Caco-2 (cell line): ENCODE measurements around the gene ZNF761. TPM values are rescaled to one million over a fixed set of nuclear protein-coding genes. Genes with fewer than 3 reads are reported as not detected.
A peak's percentile ranks its signal among the peaks of the same experiment; 100 is the strongest.

Source experiments
- BruUV-seq: library from RNA; stranded (reverse); fragments of 400-500 nt; replicated peaks from 2 replicates; lab custom pipeline; 2021; lab: Mats Ljungman, UMichigan
- CTCF ChIA-PET: fragments of 300-600 bp; sonication (Branson Sonifier 250); formaldehyde crosslinking; loops from one replicate; lab custom pipeline; 2022; ENCODE audit warnings: antibody characterized with exemption; lab: Charles Lee
- POLR2A ChIA-PET: fragments of 300-600 bp; sonication (Branson Sonifier 250); formaldehyde crosslinking; loops from one replicate; lab custom pipeline; 2022; ENCODE audit warnings: antibody characterized with exemption; lab: Charles Lee
- DNase-seq, 2 experiments: peaks; one replicate each; pipeline versions ENCODE4 v3.0.0 to v3.0.0-alpha.2; 2020 to 2022
- H3K27me3 ChIP-seq: replicated peaks from 2 replicates; pipeline ENCODE4 v1.6.0; 2011; ENCODE audit warnings: low read length; ENCODE audit not compliant: control insufficient read depth, insufficient read depth
- H3K36me3 ChIP-seq: 2 replicates; pipeline ENCODE4 v1.5.1; 2011; ENCODE audit warnings: low read length; ENCODE audit not compliant: control insufficient read depth, insufficient read depth
- H3K4me1 ChIP-seq: fragments of 250-450 bp; sonication (Bioruptor Pico); 2 replicates; pipeline ENCODE4 v1.5.1; 2020; ENCODE audit warnings: mild to moderate bottlenecking
- H3K4me3 ChIP-seq: 2 replicates; pipeline ENCODE4 v1.5.1; 2011; ENCODE audit warnings: low read depth, mild to moderate bottlenecking, control low read depth, low read length
- H3K9me3 ChIP-seq: fragments of 250-450 bp; sonication (Bioruptor Pico); 2 replicates; pipeline ENCODE4 v1.5.1; 2020; ENCODE audit warnings: mild to moderate bottlenecking, moderate library complexity
- H3K27ac Mint-ChIP-seq: one replicate; pipeline ENCODE4 v1.8.0; 2022; ENCODE audit warnings: mixed read lengths; ENCODE audit not compliant: unreplicated experiment
- H3K27me3 Mint-ChIP-seq: one replicate; pipeline ENCODE4 v1.8.0; 2022; ENCODE audit warnings: mixed read lengths; ENCODE audit not compliant: insufficient read depth, unreplicated experiment
- H3K36me3 Mint-ChIP-seq: one replicate; pipeline ENCODE4 v1.8.0; 2022; ENCODE audit warnings: mild to moderate bottlenecking, mixed read lengths; ENCODE audit not compliant: insufficient read depth, unreplicated experiment
- H3K4me1 Mint-ChIP-seq: one replicate; pipeline ENCODE4 v1.8.0; 2022; ENCODE audit warnings: low read depth, mixed read lengths; ENCODE audit not compliant: unreplicated experiment
- H3K4me3 Mint-ChIP-seq: one replicate; pipeline ENCODE4 v1.8.0; 2022; ENCODE audit warnings: mild to moderate bottlenecking, moderate library complexity, mixed read lengths; ENCODE audit not compliant: unreplicated experiment
- H3K9me3 Mint-ChIP-seq: one replicate; pipeline ENCODE4 v1.8.0; 2022; ENCODE audit warnings: mixed read lengths; ENCODE audit not compliant: unreplicated experiment
- intact Hi-C: fragments of 100-400 bp; cut with micrococcal nuclease; formaldehyde crosslinking; loops from one replicate; pipeline ENCODE4 v1.10.0; 2022; ENCODE audit not compliant: unreplicated experiment
- total RNA-seq: library from RNA; stranded (reverse); gene quantifications from 2 replicates; pipeline ENCODE4 v1.2.3, GENCODE V29; 2022
- TF ChIP-seq, protein P1 (sequence below), 2 experiments: fragments of 200-600 bp in 1 of 2; IDR thresholded peaks; 1 replicate in 1 of 2; 2 replicates in 1 of 2; pipeline versions ENCODE4 v1.5.1 to v1.8.0; 2011 to 2022; ENCODE audit warnings: antibody characterized with exemption in 1 of 2, control low read depth in 1 of 2, inconsistent platforms in 1 of 2, low read depth in 1 of 2, low read length in 1 of 2, mild to moderate bottlenecking in 1 of 2, moderate library complexity in 1 of 2; ENCODE audit not compliant: insufficient read depth in 1 of 2, severe bottlenecking in 1 of 2, unreplicated experiment in 1 of 2

The ZNF761 gene
- total RNA-seq, 1 experiment from 2014 or later: 20.0 TPM

DNA sequence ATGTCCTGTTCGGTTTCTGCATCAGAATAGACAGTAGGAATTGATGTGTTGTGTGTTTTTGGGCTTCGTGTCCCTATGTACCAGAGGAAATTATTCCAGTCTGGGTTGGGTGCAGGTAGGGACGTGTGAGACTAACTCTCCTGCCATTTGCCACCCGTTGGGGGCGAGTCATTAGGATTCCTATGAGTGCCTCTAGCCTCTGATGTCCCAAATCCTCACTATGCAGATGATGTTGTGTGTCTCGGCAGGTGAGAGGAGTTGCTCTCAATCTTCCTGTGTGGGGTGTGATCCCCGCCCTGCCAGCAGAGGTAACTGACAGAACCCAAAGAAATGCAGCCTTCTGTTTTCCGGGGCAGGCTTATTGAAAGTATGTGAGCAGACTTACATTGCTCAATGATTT is 74.9 kb downstream of the ZNF761 start:
- Mint-ChIP-seq H3K9me3 (peaks cover 11% of the 10 kb centered on the region), H3K4me1 (peaks cover 7% of the 10 kb centered on the region), H3K36me3 (peaks cover 8% of the 10 kb centered on the region), H3K27ac (no peak overlapping the region), H3K27me3 (no peaks in the 10 kb centered on the region), H3K4me3 (peak overlapping the region; percentile 36)
- H3K9me3 ChIP-seq: peaks cover 5% of the 10 kb centered on the region; the same call in 1 of the 2 replicates
- H3K4me1 ChIP-seq: peaks cover 17% of the 10 kb centered on the region
- CTCF ChIA-PET: no interaction called here
- no peaks in the 10 kb centered on the region for H3K27me3 ChIP-seq
- BruUV-seq: no TSS peak
- POLR2A ChIA-PET: interaction anchor here (1.6 kb wide), 1 partner anchor 14 kb away, joined by 6 read pairs; no protein-coding TSS in a partner anchor
- no peak for DNase-seq
- intact Hi-C loops: no loop called here
- TF ChIP-seq, protein P1, sequence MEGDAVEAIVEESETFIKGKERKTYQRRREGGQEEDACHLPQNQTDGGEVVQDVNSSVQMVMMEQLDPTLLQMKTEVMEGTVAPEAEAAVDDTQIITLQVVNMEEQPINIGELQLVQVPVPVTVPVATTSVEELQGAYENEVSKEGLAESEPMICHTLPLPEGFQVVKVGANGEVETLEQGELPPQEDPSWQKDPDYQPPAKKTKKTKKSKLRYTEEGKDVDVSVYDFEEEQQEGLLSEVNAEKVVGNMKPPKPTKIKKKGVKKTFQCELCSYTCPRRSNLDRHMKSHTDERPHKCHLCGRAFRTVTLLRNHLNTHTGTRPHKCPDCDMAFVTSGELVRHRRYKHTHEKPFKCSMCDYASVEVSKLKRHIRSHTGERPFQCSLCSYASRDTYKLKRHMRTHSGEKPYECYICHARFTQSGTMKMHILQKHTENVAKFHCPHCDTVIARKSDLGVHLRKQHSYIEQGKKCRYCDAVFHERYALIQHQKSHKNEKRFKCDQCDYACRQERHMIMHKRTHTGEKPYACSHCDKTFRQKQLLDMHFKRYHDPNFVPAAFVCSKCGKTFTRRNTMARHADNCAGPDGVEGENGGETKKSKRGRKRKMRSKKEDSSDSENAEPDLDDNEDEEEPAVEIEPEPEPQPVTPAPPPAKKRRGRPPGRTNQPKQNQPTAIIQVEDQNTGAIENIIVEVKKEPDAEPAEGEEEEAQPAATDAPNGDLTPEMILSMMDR (IDR thresholded peaks at IDR 0.05; ENCODE audit: insufficient read depth in 1 of 2, low read depth in 1 of 2, low read length in 1 of 2, severe bottlenecking in 1 of 2, unreplicated experiment in 1 of 2): no peak
- H3K4me3 ChIP-seq: no peak overlapping the region
- H3K36me3 ChIP-seq: no peaks in the 10 kb centered on the region

Other genes starting within 250 kb of the ZNF761 start
- gene ZNF665, start 238.6 kb upstream of the ZNF761 start, total RNA-seq: 0.39 and 0.73 TPM in 2 replicates
- gene ZNF677, start 177.1 kb upstream of the ZNF761 start, total RNA-seq: not detected in 2 replicates
- not detected in 2 replicates for gene VN1R2, start 173.7 kb upstream of the ZNF761 start, total RNA-seq
- not detected in 2 replicates for gene VN1R4, start 164.3 kb upstream of the ZNF761 start, total RNA-seq
- gene ZNF845, start 98.2 kb upstream of the ZNF761 start, total RNA-seq: 8.0 and 8.9 TPM in 2 replicates
- gene ZNF525, start 66.3 kb upstream of the ZNF761 start, total RNA-seq: 12.7 and 15.0 TPM in 2 replicates
- gene ZNF765, start 36.8 kb upstream of the ZNF761 start, total RNA-seq: 13.1 and 18.6 TPM in 2 replicates
- gene ZNF813, start 35.7 kb downstream of the ZNF761 start, total RNA-seq: 7.4 and 7.9 TPM in 2 replicates
- gene ZNF331, start 106.2 kb downstream of the ZNF761 start, total RNA-seq: 42.2 and 42.6 TPM in 2 replicates
- gene DPRX, start 200.0 kb downstream of the ZNF761 start, total RNA-seq: not detected in 2 replicates